K562 (cell line): Measurements from ENCODE around the gene ELAC2. TPM values are rescaled to one million over a fixed set of nuclear protein-coding genes. Genes with fewer than 3 reads are reported as not detected.

Source experiments
- ATAC-seq: fragments of 200-7000 bp; cut with Tn5 transposase; 3 replicates; pipeline ENCODE4 v1.9.1; 2020; ENCODE audit warnings: moderate library complexity
- BruUV-seq: library from RNA; stranded (reverse); fragments of 400-500 nt; replicated peaks from 2 replicates; lab custom pipeline; 2021; lab: Mats Ljungman, UMichigan
- CTCF ChIA-PET: fragments of 300-600 bp; formaldehyde crosslinking; extraction: SDS; loops from one replicate; lab custom pipeline; 2021; ENCODE audit warnings: low intra/inter-chr PET ratio; lab: Yijun Ruan, JAX
- POLR2A ChIA-PET: fragments of 300-600, 350-650 bp; sonication (Branson Sonifier 250); formaldehyde crosslinking; extraction: SDS; loops from one replicate; lab custom pipeline; 2021; ENCODE audit warnings: antibody characterized with exemption, inconsistent platforms; lab: Yijun Ruan, JAX
- DNase-seq, 4 experiments: peaks; one replicate each; pipeline versions ENCODE4 v3.0.0 to v3.0.0-alpha.2; 2011 to 2018; ENCODE audit warnings: low spot score in 3 of 4, mixed read lengths in 3 of 4; ENCODE audit errors: extremely low read depth in 1 of 4
- FAIRE-seq: peaks from 2 replicates; lab custom pipeline; 2011; peaks lifted over from hg19 to GRCh38; lab: Jason Lieb, UNC
- H2AFZ ChIP-seq: 2 replicates; pipeline ENCODE4 v1.6.0; 2011; ENCODE audit warnings: low read depth, low read length, control low read depth, inconsistent platforms
- H3K27ac ChIP-seq: fragments of 200-600 bp; 3 replicates; pipeline ENCODE4 v1.8.0; 2011; ENCODE audit warnings: low read depth, mild to moderate bottlenecking, control low read depth, inconsistent platforms, low read length, moderate library complexity, mixed read lengths; ENCODE audit errors: extremely low read depth
- H3K27me3 ChIP-seq, 2 experiments: fragments of 300-600 bp in 1 of 2; 2 replicates in 1 of 2; 3 replicates in 1 of 2; pipeline versions ENCODE4 v1.6.0 to v1.8.0; 2011; ENCODE audit warnings: inconsistent platforms in 2 of 2, low read length in 2 of 2, mild to moderate bottlenecking in 1 of 2, mixed read lengths in 1 of 2, moderate library complexity in 1 of 2; ENCODE audit not compliant: control insufficient read depth in 2 of 2, insufficient read depth in 2 of 2
- H3K36me3 ChIP-seq: fragments of 300-600 bp; 3 replicates; pipeline ENCODE4 v1.8.0; 2011; ENCODE audit warnings: mild to moderate bottlenecking, low read length, inconsistent platforms; ENCODE audit not compliant: control insufficient read depth, insufficient read depth
- H3K4me1 ChIP-seq, 2 experiments: fragments of 200-600 bp in 1 of 2; replicated peaks in 1 of 2; 2 replicates in 1 of 2; 3 replicates in 1 of 2; pipeline versions ENCODE4 v1.5.1 to v1.8.0; 2011; ENCODE audit warnings: inconsistent platforms in 2 of 2, low read length in 2 of 2, mild to moderate bottlenecking in 1 of 2, mixed read lengths in 1 of 2, moderate library complexity in 1 of 2; ENCODE audit not compliant: control insufficient read depth in 2 of 2, insufficient read depth in 2 of 2
- H3K4me2 ChIP-seq: 2 replicates; pipeline ENCODE4 v1.6.1; 2011; ENCODE audit warnings: low read length, control low read depth, inconsistent platforms, mixed read lengths; ENCODE audit not compliant: insufficient read depth
- H3K4me3 ChIP-seq: fragments of 200-600 bp; sonication (generic), shearing (Covaris generic); 2 replicates; pipeline ENCODE4 v1.5.1; 2016; ENCODE audit warnings: control low read depth, inconsistent platforms
- H3K79me2 ChIP-seq: fragments of 200-600 bp; 3 replicates; pipeline ENCODE4 v1.8.0; 2011; ENCODE audit warnings: low read length, inconsistent platforms; ENCODE audit not compliant: control insufficient read depth, insufficient read depth
- H3K9ac ChIP-seq, 2 experiments: 2 replicates each; pipeline versions ENCODE4 v1.6.0 to v1.6.1; 2011; ENCODE audit warnings: low read depth in 2 of 2, low read length in 2 of 2, control low read depth in 1 of 2, inconsistent platforms in 1 of 2, mild to moderate bottlenecking in 1 of 2, mixed read lengths in 1 of 2; ENCODE audit not compliant: insufficient read depth in 1 of 2
- H3K9me1 ChIP-seq: one replicate; pipeline ENCODE4 v1.6.0; 2011; ENCODE audit warnings: inconsistent platforms, mild to moderate bottlenecking, low read length, moderate library complexity; ENCODE audit not compliant: control insufficient read depth, insufficient read depth
- H3K9me3 ChIP-seq: replicated peaks from 2 replicates; pipeline ENCODE4 v1.5.1; 2011; ENCODE audit warnings: low read depth, low read length, inconsistent platforms; ENCODE audit not compliant: control insufficient read depth, insufficient read depth
- H4K20me1 ChIP-seq: replicated peaks from 2 replicates; pipeline ENCODE4 v1.6.1; 2011; ENCODE audit warnings: low read length, inconsistent platforms, mixed read lengths; ENCODE audit not compliant: control insufficient read depth, insufficient read depth
- CREBBP ChIP-seq: IDR thresholded peaks from one replicate; pipeline ENCODE4 v1.6.1; 2012; ENCODE audit warnings: low read depth, mild to moderate bottlenecking, control low read depth, inconsistent platforms, low read length
- ELF1 ChIP-seq: fragments of 200-800 bp; sonication (Bioruptor generic); IDR thresholded peaks from 2 replicates; pipeline ENCODE4 v1.6.1; 2016; ENCODE audit warnings: missing genetic modification characterization, missing compliant biosample characterization
- FOSL1 ChIP-seq: fragments of 200-800 bp; sonication (Bioruptor generic); conservative IDR thresholded peaks from 2 replicates; pipeline ENCODE4 v1.6.1; 2016; ENCODE audit warnings: missing genetic modification characterization, missing compliant biosample characterization
- MEIS2 ChIP-seq: fragments of 450-650 bp; IDR thresholded peaks from 2 replicates; pipeline ENCODE4 v1.6.1; 2014; ENCODE audit warnings: mild to moderate bottlenecking; ENCODE audit not compliant: partially characterized antibody
- PHF21A ChIP-seq: fragments of 450-650 bp; IDR thresholded peaks from 2 replicates; pipeline ENCODE4 v1.6.1; 2017; ENCODE audit warnings: low read depth, borderline replicate concordance
- ZFPM2 ChIP-seq: fragments of 250-450 bp; sonication (Bioruptor Pico); IDR thresholded peaks from 2 replicates; pipeline ENCODE4 v1.5.1; 2022; ENCODE audit warnings: mild to moderate bottlenecking
- ZNF282 ChIP-seq: sonication (generic); formaldehyde crosslinking; IDR thresholded peaks from 2 replicates; pipeline ENCODE4 v1.8.1; 2023; ENCODE audit warnings: missing genetic modification reagents
- ZNF311 ChIP-seq: fragments of 250-450 bp; sonication (Bioruptor Pico); IDR thresholded peaks from 2 replicates; pipeline ENCODE4 v1.4.0; 2020; ENCODE audit warnings: mild to moderate bottlenecking, moderate library complexity
- ZNF644 ChIP-seq: fragments of 200-800 bp; sonication (Bioruptor generic); IDR thresholded peaks from 2 replicates; pipeline ENCODE4 v1.6.1; 2016; ENCODE audit warnings: low read depth, missing genetic modification characterization, missing compliant biosample characterization
- WGBS: fragments of 100-300 bp; shearing (Covaris generic); methylation state at CpG from one replicate; pipeline ENCODE4 v1.1.6; 2016; ENCODE audit warnings: low coverage, mixed read lengths; ENCODE audit not compliant: insufficient coverage; ENCODE audit errors: missing lambda C conversion rate; 5-methylcytosine and 5-hydroxymethylcytosine counted together
- in situ Hi-C: fragments of 300-500 bp; cut with MboI; formaldehyde crosslinking; loops from 4 replicates; pipeline ENCODE4 v1.15.0; 2018; ENCODE audit warnings: inconsistent platforms, mixed read lengths
- intact Hi-C: fragments of 100-400 bp; cut with micrococcal nuclease; formaldehyde crosslinking; loops from 2 replicates; pipeline ENCODE4 v1.14.2; 2022
- polyA plus RNA-seq, 8 experiments: library from polyadenylated mRNA; depleted of rRNA in 4 of 8; stranded (reverse) in 5 of 8; unstranded in 3 of 8; fragments of >200 nt; fragmentation: Nextera tagmentation in 2 of 8; fragmentation: Illumina TruSeq in 1 of 8; extraction: Ambion mirVana in 2 of 8; extraction: Trizol in 1 of 8; gene quantifications; 2 replicates each; pipeline versions ENCODE4 v1.2.1 to v1.2.3, GENCODE V29; 2011 to 2014; ENCODE audit warnings: inconsistent platforms in 1 of 8, missing spikeins in 1 of 8
- total RNA-seq, 7 experiments: library from RNA; depleted of rRNA in 6 of 7; stranded (reverse); fragments of >200 nt in 6 of 7; fragmentation: Illumina TruSeq in 2 of 7; extraction: Trizol in 2 of 7; gene quantifications; 2 replicates each; pipeline versions ENCODE4 v1.2.1 to v1.2.3, GENCODE V29; 2011 to 2021; ENCODE audit warnings: low replicate concordance in 1 of 7
- TF ChIP-seq, protein P1 (sequence below), 2 experiments: fragments of 450-650 bp; IDR thresholded peaks; 2 replicates each; pipeline ENCODE4 v1.6.1; 2016; ENCODE audit warnings: mild to moderate bottlenecking in 2 of 2, borderline replicate concordance in 1 of 2, low read depth in 1 of 2, moderate library complexity in 1 of 2
- TF ChIP-seq, protein P2 (sequence below): sonication (generic); formaldehyde crosslinking; IDR thresholded peaks from 2 replicates; pipeline ENCODE4 v1.8.0; 2022; ENCODE audit warnings: missing genetic modification reagents, mild to moderate bottlenecking, borderline replicate concordance

The ELAC2 gene
- total and polyA plus RNA-seq, 9 of the 15 experiments (the other 6 are each of a cell fraction or from before 2014, with no cell fraction given), result 4.5 to 129 (median 70.6) TPM

DNA sequence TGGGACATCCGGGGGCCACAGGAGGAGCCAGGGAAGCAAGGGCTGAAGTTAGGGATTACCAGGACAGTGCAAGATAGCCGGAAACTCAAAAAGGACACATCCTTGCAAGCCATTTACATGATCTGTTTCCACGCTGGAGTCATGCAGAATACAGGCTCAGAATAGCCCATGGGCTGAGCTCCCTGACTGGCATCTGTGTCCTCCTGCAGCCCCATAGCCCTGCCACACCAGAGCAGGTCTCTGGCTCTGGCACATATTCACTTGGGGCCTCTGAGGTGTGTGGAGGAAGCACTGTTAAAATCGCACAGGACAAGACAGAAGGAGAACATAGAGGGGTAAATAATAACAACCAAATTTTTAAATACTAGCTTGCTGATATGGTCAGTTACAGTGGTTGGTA is 65.8 kb downstream of the ELAC2 start:
- H3K36me3 ChIP-seq, result no peaks in the 10 kb centered on the region
- 0% methylated on average over 4 of the region's 4 CpGs for WGBS

More for the DNA sequence above, 65.8 kb downstream of the ELAC2 start:
- no peak for DNase-seq
- Histone ChIP-seq H3K27me3 (peaks cover 5 to 28% of the 10 kb centered on the region in 2 experiments; a peak in 4 of 5 replicates), H3K4me3 (no peak overlapping the region), H4K20me1 (no peaks in the 10 kb centered on the region), H3K79me2 (no peaks in the 10 kb centered on the region), H3K9me1 (no peaks in the 10 kb centered on the region), H3K4me1 (no peaks in the 10 kb centered on the region), H3K9ac (no peak overlapping the region), H3K9me3 (no peaks in the 10 kb centered on the region), H3K27ac (no peak overlapping the region), H2AFZ (no peak overlapping the region), H3K4me2 (no peak overlapping the region)
- no peak for FAIRE-seq
- TF ChIP-seq MEIS2 (no peak), ZFPM2 (CRISPR knock-in tag) (no peak), CREBBP (no peak), FOSL1 (tag) (no peak), ZNF311 (no peak), PHF21A (no peak), ELF1 (tag) (no peak), ZNF644 (no peak), ZNF282 (CRISPR knock-in tag) (no peak)
- TF ChIP-seq, protein P1, sequence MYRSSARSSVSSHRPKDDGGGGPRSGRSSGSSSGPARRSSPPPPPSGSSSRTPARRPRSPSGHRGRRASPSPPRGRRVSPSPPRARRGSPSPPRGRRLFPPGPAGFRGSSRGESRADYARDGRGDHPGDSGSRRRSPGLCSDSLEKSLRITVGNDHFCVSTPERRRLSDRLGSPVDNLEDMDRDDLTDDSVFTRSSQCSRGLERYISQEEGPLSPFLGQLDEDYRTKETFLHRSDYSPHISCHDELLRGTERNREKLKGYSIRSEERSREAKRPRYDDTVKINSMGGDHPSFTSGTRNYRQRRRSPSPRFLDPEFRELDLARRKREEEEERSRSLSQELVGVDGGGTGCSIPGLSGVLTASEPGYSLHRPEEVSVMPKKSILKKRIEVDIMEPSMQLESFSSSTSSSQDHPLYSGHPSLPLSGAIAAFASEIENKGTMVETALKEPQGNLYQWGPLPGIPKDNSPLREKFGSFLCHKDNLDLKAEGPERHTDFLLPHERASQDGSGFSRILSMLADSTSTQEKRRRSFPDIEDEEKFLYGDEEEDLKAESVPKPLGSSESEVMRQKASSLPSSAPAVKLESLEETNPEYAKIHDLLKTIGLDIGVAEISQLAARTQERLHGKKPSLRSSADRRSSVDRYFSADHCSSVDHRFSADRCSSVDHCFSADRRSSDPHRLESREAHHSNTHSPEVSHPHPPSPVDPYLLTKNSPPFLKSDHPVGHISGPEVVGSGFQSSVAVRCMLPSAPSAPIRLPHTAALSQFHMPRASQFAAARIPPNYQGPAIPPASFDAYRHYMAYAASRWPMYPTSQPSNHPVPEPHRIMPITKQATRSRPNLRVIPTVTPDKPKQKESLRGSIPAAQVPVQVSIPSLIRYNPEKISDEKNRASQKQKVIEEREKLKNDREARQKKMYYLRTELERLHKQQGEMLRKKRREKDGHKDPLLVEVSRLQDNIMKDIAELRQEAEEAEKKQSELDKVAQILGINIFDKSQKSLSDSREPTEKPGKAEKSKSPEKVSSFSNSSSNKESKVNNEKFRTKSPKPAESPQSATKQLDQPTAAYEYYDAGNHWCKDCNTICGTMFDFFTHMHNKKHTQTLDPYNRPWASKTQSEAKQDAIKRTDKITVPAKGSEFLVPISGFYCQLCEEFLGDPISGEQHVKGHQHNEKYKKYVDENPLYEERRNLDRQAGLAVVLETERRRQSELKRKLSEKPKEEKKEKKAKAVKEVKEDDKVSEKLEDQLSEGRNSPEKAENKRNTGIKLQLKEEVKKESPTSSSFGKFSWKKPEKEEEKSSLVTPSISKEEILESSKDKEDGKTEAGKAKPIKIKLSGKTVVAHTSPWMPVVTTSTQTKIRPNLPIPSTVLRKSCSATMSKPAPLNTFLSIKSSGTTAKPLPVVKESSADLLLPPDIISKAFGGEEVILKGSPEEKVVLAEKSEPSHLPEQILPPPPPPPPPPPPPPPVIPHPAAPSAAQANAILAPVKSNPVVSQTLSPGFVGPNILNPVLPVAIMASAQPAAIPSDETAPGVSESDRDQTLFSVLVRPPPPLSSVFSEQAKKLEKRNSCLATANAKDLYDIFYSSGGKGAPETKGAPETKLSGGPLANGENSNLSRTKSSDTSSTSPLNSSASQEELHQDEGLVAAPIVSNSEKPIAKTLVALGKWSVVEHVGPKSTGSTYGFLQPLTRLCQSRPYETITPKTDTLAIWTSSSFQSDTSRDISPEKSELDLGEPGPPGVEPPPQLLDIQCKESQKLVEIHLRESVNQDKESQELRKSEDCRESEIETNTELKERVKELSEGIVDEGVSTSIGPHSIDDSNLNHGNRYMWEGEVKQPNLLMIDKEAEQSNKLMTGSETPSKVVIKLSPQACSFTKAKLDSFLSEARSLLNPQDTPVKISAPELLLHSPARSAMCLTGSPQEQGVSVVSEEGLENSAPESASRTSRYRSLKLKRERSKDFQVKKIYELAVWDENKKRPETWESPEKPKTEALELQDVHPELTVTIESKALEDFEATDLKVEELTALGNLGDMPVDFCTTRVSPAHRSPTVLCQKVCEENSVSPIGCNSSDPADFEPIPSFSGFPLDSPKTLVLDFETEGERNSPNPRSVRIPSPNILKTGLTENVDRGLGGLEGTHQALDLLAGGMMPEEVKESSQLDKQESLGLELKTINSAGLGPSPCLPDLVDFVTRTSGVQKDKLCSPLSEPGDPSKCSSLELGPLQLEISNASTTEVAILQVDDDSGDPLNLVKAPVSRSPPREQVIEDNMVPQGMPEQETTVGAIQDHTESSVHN (IDR thresholded peaks at IDR 0.05; ENCODE audit: borderline replicate concordance in 1 of 2, low read depth in 1 of 2), result no peak
- TF ChIP-seq, protein P2, sequence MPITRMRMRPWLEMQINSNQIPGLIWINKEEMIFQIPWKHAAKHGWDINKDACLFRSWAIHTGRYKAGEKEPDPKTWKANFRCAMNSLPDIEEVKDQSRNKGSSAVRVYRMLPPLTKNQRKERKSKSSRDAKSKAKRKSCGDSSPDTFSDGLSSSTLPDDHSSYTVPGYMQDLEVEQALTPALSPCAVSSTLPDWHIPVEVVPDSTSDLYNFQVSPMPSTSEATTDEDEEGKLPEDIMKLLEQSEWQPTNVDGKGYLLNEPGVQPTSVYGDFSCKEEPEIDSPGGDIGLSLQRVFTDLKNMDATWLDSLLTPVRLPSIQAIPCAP (CRISPR knock-in tag), result no peak
- no peak for ATAC-seq
- BruUV-seq, result no TSS peak
- in situ Hi-C loops (no loop called here), intact Hi-C loops (no loop called here)
- CTCF ChIA-PET, result no interaction called here
- POLR2A ChIA-PET, result no interaction called here
